Fibroblast of skin of right biceps (primary cell): ENCODE measurements around the gene AASS.

ENCODE experiments used
- DNase-seq: peaks from one replicate; pipeline ENCODE4 v3.0.0-alpha.2; 2013

The AASS gene

GRCh38 chr7:122035876-122036275 is 108.2 kb downstream of the AASS start:
- DNase-seq, result no peak

GRCh38 chr7:122033641-122034040 is 110.4 kb downstream of the AASS start:
- no peak for DNase-seq

- no peak for DNase-seq
These were observed 117.0 kb downstream of the AASS start for GRCh38 chr7:122027058-122027457.
